ENCODE data around the gene FNDC3A. TPM values are rescaled to one million over a fixed set of nuclear protein-coding genes. Genes with fewer than 3 reads are reported as not detected.

FNDC3A gene
- total RNA-seq, 1 donor: 122 TPM

GRCh38 chr13:49098198-49098597, 122.5 kb downstream of the FNDC3A start:
- no peak for TF ChIP-seq CTCF (IDR thresholded peaks at IDR 0.05; ENCODE audit: insufficient read depth, low read depth, low read length)
- DNase-seq (ENCODE audit: low read depth): peak; percentile 95
- H3K4me3 ChIP-seq (ENCODE audit: low read depth, low read length): no peak overlapping the region

GRCh38 chr13:49098771-49099512, 123.2 kb downstream of the FNDC3A start:
- DNase-seq (ENCODE audit: low read depth): no peak
- H3K4me3 ChIP-seq (ENCODE audit: low read depth, low read length): no peak overlapping the region
- peak; percentile 30 for TF ChIP-seq CTCF (IDR thresholded peaks at IDR 0.05; ENCODE audit: insufficient read depth, low read depth, low read length)

- TF ChIP-seq CTCF (IDR thresholded peaks at IDR 0.05; ENCODE audit: insufficient read depth, low read depth, low read length): no peak
- no peak for DNase-seq (ENCODE audit: low read depth)
Measured at GRCh38 chr13:49099513-49099877, 123.8 kb downstream of the FNDC3A start.

GRCh38 chr13:49100637-49101570, 125.2 kb downstream of the FNDC3A start:
- TF ChIP-seq CTCF (IDR thresholded peaks at IDR 0.05; ENCODE audit: insufficient read depth, low read depth, low read length): no peak
- DNase-seq (ENCODE audit: low read depth): no peak
- no peak overlapping the region for H3K4me3 ChIP-seq (ENCODE audit: low read depth, low read length)

More at GRCh38 chr13:49099513-49099877, 123.8 kb downstream of the FNDC3A start:
- no peak overlapping the region for H3K4me3 ChIP-seq (ENCODE audit: low read depth, low read length)

GRCh38 chr13:49108196-49108595, 132.5 kb downstream of the FNDC3A start:
- DNase-seq (ENCODE audit: low read depth): no peak
- no peak overlapping the region for H3K4me3 ChIP-seq (ENCODE audit: low read depth, low read length)
- no peak for TF ChIP-seq CTCF (IDR thresholded peaks at IDR 0.05; ENCODE audit: insufficient read depth, low read depth, low read length)

- no peak for TF ChIP-seq CTCF (IDR thresholded peaks at IDR 0.05; ENCODE audit: insufficient read depth, low read depth, low read length)
- DNase-seq (ENCODE audit: low read depth): peak; percentile 90
- peak overlapping the region; percentile 78 for H3K4me3 ChIP-seq (ENCODE audit: low read depth, low read length)
Measured at GRCh38 chr13:49110122-49110912, 134.6 kb downstream of the FNDC3A start.

Measured in fibroblast of villous mesenchyme (primary cell).